Measurements from ENCODE around the gene RAMP3. TPM values are rescaled to one million over a fixed set of nuclear protein-coding genes. Genes with fewer than 3 reads are reported as not detected.
A peak's percentile ranks its signal among the peaks of the same experiment; 100 is the strongest.

The RAMP3 gene
- polyA plus RNA-seq, 3 donors, result not detected

DNA sequence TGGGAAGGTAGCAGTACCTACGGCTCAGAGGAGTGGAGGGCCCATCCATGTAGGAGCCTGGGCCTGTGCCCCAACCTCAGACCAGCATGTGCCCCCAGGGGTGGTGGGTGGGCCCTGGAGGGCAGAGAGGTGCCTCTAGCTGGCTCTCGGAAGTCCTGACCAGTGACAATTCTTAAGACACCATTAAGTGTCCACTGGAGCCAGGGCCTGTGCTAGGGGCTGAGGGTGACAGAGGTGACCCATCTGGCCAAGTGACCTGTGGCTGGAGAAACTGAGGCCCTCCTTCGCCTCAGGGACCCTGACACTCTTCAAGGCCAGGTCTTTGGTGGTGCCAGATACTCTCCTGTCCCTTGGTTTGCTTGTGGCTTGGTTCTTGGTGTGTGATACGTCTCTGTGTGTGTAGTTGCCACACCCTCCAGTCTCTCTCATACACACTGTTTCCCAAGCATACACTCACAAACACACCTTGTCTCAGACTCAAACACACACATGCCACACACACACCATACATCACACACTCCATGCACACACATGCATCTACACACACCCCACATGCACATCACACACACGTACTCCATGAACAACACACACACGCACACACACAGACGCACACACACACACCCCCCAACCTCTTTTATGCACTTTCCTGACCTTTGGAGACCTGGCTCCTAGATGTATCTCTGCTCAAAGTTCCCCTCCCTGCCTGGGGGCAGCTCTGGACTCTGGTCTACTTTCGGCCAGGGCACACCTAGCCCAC, 897 bp upstream of the RAMP3 start:
- Histone ChIP-seq H3K36me3 (replicated peaks in 1 of 2; ENCODE audit: control insufficient read depth in 1 of 2, insufficient read depth in 2 of 2, low read length in 2 of 2) (no peaks in the 10 kb centered on the region), H3K27me3 (ENCODE audit: control insufficient read depth in 2 of 2, insufficient read depth in 2 of 2, low read length in 2 of 2) (peaks cover 4 to 32% of the 10 kb centered on the region in 2 donors), H3K9me3 (replicated peaks in 1 of 2; ENCODE audit: control insufficient read depth in 1 of 2, insufficient read depth in 1 of 2, low read length in 2 of 2) (peaks cover 0 to 6% of the 10 kb centered on the region in 2 donors), H3K4me2 (replicated peaks; ENCODE audit: extremely low read depth, low read length, poor library complexity, severe bottlenecking) (no peak overlapping the region), H4K20me1 (ENCODE audit: insufficient read depth, low read length) (no peaks in the 10 kb centered on the region), H3K4me1 (ENCODE audit: control insufficient read depth in 1 of 2, insufficient read depth in 2 of 2, low read length in 2 of 2) (peaks cover 12 to 20% of the 10 kb centered on the region in 2 donors), H3K9ac (ENCODE audit: insufficient read depth, low read length, poor library complexity, severe bottlenecking) (no peak overlapping the region), H2AFZ (ENCODE audit: insufficient read depth, low read depth, low read length, poor library complexity, severe bottlenecking) (no peak overlapping the region), H3K4me3 (replicated peaks in 1 of 3; ENCODE audit: low read depth in 2 of 3, low read length in 3 of 3) (no peak overlapping the region), H3K27ac (ENCODE audit: low read depth in 1 of 2, low read length in 2 of 2) (no peak overlapping the region), H3K79me2 (ENCODE audit: insufficient read depth, low read length) (no peaks in the 10 kb centered on the region)
- TF ChIP-seq, protein P1, sequence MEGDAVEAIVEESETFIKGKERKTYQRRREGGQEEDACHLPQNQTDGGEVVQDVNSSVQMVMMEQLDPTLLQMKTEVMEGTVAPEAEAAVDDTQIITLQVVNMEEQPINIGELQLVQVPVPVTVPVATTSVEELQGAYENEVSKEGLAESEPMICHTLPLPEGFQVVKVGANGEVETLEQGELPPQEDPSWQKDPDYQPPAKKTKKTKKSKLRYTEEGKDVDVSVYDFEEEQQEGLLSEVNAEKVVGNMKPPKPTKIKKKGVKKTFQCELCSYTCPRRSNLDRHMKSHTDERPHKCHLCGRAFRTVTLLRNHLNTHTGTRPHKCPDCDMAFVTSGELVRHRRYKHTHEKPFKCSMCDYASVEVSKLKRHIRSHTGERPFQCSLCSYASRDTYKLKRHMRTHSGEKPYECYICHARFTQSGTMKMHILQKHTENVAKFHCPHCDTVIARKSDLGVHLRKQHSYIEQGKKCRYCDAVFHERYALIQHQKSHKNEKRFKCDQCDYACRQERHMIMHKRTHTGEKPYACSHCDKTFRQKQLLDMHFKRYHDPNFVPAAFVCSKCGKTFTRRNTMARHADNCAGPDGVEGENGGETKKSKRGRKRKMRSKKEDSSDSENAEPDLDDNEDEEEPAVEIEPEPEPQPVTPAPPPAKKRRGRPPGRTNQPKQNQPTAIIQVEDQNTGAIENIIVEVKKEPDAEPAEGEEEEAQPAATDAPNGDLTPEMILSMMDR (IDR thresholded peaks at IDR 0.05), result no peak
- Mint-ChIP-seq H3K27me3 (ENCODE audit: low read depth in 3 of 3) (peaks cover 22 to 40% (median 33%) of the 10 kb centered on the region in 3 donors), H3K36me3 (no peaks in the 10 kb centered on the region), H3K27ac (no peak overlapping the region), H3K9me3 (peaks cover 0 to 4% (median 0%) of the 10 kb centered on the region in 7 donors), H3K4me3 (peak overlapping the region in 1 of 2 donors; percentile 14), H3K4me1 (peaks cover 17% of the 10 kb centered on the region)
- intact Hi-C loops (cut with micrococcal nuclease), result loop anchor here (10.0 kb wide), 1 partner anchor 698 kb away; no protein-coding TSS in a partner anchor
- 95% methylated on average over 6 of the region's 8 CpGs for WGBS (ENCODE audit: insufficient coverage)
- no peak for DNase-seq

GRCh38 chr7:45157286-45157652, 322 bp upstream of the RAMP3 start:
- Histone ChIP-seq H3K79me2 (ENCODE audit: insufficient read depth, low read length) (no peaks in the 10 kb centered on the region), H4K20me1 (ENCODE audit: insufficient read depth, low read length) (no peaks in the 10 kb centered on the region), H3K27me3 (ENCODE audit: control insufficient read depth in 2 of 2, insufficient read depth in 2 of 2, low read length in 2 of 2) (peaks cover 4 to 32% of the 10 kb centered on the region in 2 donors), H3K4me2 (replicated peaks; ENCODE audit: extremely low read depth, low read length, poor library complexity, severe bottlenecking) (no peak overlapping the region), H3K27ac (ENCODE audit: low read depth in 1 of 2, low read length in 2 of 2) (no peak overlapping the region), H3K4me1 (ENCODE audit: control insufficient read depth in 1 of 2, insufficient read depth in 2 of 2, low read length in 2 of 2) (peaks cover 12 to 20% of the 10 kb centered on the region in 2 donors), H2AFZ (ENCODE audit: insufficient read depth, low read depth, low read length, poor library complexity, severe bottlenecking) (no peak overlapping the region), H3K9me3 (replicated peaks in 1 of 2; ENCODE audit: control insufficient read depth in 1 of 2, insufficient read depth in 1 of 2, low read length in 2 of 2) (peaks cover 0 to 6% of the 10 kb centered on the region in 2 donors), H3K9ac (ENCODE audit: insufficient read depth, low read length, poor library complexity, severe bottlenecking) (no peak overlapping the region), H3K4me3 (replicated peaks in 1 of 3; ENCODE audit: low read depth in 2 of 3, low read length in 3 of 3) (no peak overlapping the region), H3K36me3 (replicated peaks in 1 of 2; ENCODE audit: control insufficient read depth in 1 of 2, insufficient read depth in 2 of 2, low read length in 2 of 2) (no peaks in the 10 kb centered on the region)
- intact Hi-C loops (cut with micrococcal nuclease), result loop anchor here (10.0 kb wide), 1 partner anchor 698 kb away; no protein-coding TSS in a partner anchor
- no peak for DNase-seq
- Mint-ChIP-seq H3K9me3 (peaks cover 0 to 4% (median 0%) of the 10 kb centered on the region in 7 donors), H3K4me1 (peaks cover 17% of the 10 kb centered on the region), H3K4me3 (peak overlapping the region in 1 of 2 donors; percentile 14), H3K27ac (no peak overlapping the region), H3K27me3 (ENCODE audit: low read depth in 3 of 3) (peaks cover 20 to 40% (median 33%) of the 10 kb centered on the region in 3 donors), H3K36me3 (no peaks in the 10 kb centered on the region)
- TF ChIP-seq, protein P1 (IDR thresholded peaks at IDR 0.05), result no peak
- 7% methylated on average over 12 of the region's 14 CpGs for WGBS (ENCODE audit: insufficient coverage)
